Breast epithelium (tissue), 4 donors: ENCODE data around the gene ATP9A. TPM values are rescaled to one million over a fixed set of nuclear protein-coding genes. Genes with fewer than 3 reads are reported as not detected.
"Not testable (repeated sequence)": the region's sequence is repeated elsewhere in the genome, so short reads cannot be mapped to it uniquely, and the experiment has no call there.

Experiments used
- DNase-seq, 2 donors: peaks; one replicate each; pipeline ENCODE4 v3.0.0-alpha.2; 2019; ENCODE audit warnings: low spot score in 2 of 2
- H3K27ac ChIP-seq, 2 donors: fragments of 200-600 bp; sonication (generic) in 1 of 2; one replicate each; pipeline ENCODE4 v1.5.1; 2016 to 2019; ENCODE audit warnings: mild to moderate bottlenecking in 1 of 2
- H3K27me3 ChIP-seq, 2 donors: fragments of 200-600 bp; sonication (generic) in 1 of 2; one replicate each; pipeline versions ENCODE4 v1.5.1 to v1.6.0; 2017 to 2019; ENCODE audit warnings: control low read depth in 1 of 2, mild to moderate bottlenecking in 1 of 2
- H3K36me3 ChIP-seq: fragments of 200-600 bp; one replicate; pipeline ENCODE4 v1.5.1; 2019
- H3K4me1 ChIP-seq, 2 donors: fragments of 200-600 bp; sonication (generic); one replicate each; pipeline ENCODE4 v1.5.1; 2016 to 2019; ENCODE audit warnings: control low read depth in 1 of 2
- H3K4me3 ChIP-seq, 3 donors: fragments of 200-600 bp; sonication (generic); 1 replicate in 2 of 3; 2 replicates in 1 of 3; pipeline ENCODE4 v1.5.1; 2016 to 2019; ENCODE audit warnings: mild to moderate bottlenecking in 3 of 3, moderate library complexity in 2 of 3
- H3K9me3 ChIP-seq, 2 donors: fragments of 200-600 bp; sonication (generic) in 1 of 2; one replicate each; pipeline ENCODE4 v1.5.1; 2016 to 2019; ENCODE audit warnings: control low read depth in 1 of 2
- CTCF ChIP-seq, 3 donors: fragments of 450-650 bp; IDR thresholded peaks; one replicate each; pipeline ENCODE4 v1.5.1; 2016 to 2017; ENCODE audit warnings: antibody characterized with exemption in 3 of 3, mild to moderate bottlenecking in 3 of 3, moderate library complexity in 3 of 3
- POLR2A ChIP-seq: fragments of 450-650 bp; IDR thresholded peaks from one replicate; pipeline ENCODE4 v1.6.1; 2016; ENCODE audit warnings: antibody characterized with exemption, mild to moderate bottlenecking, moderate library complexity
- POLR2AphosphoS5 ChIP-seq, 3 donors: sonication (generic); formaldehyde crosslinking; IDR thresholded peaks; one replicate each; pipeline ENCODE4 v1.6.1; 2017; ENCODE audit warnings: antibody characterized with exemption in 3 of 3
- intact Hi-C: fragments of 100-400 bp; cut with DNase I; formaldehyde crosslinking; loops from one replicate; pipeline ENCODE4 v1.15.1; 2023; ENCODE audit warnings: low total_unique reads
- total RNA-seq, 3 donors: library from RNA; depleted of rRNA; stranded (reverse); fragments of >200 nt; gene quantifications; one replicate each; pipeline ENCODE4 v1.1.0, GENCODE V29; 2016

Gene ATP9A
- total RNA-seq, 3 donors from 2014 or later: 41.6 to 98.4 (median 50.8) TPM

DNA sequence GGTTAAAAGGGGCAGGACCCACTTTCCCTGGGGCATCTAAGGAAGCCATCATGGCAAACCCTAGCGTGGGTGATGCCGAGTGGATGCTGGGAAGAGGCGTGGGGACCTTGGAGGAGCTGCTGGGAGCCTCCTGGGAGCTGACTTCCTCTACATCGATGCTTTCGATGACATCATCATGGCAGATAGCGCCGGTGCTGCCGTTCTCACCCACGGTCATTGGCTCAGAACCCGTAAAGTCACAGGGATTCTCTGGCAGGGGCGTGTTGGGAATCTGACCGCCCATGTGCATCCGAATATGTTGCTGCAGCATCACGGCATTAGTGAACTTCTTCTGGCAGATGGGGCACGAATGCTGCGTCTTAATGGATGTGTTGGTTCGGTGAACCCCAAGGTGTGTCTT is 22.1 kb upstream of the ATP9A start:
- TF ChIP-seq POLR2A (no peak), POLR2AphosphoS5 (IDR thresholded peaks at IDR 0.05) (no peak), CTCF (IDR thresholded peaks at IDR 0.05) (no peak)
- no peak overlapping the region for H3K4me3 ChIP-seq
- DNase-seq: no peak
- H3K4me1 ChIP-seq: no peaks in the 10 kb centered on the region
- H3K36me3 ChIP-seq: no peaks in the 10 kb centered on the region
- H3K27me3 ChIP-seq: no peaks in the 10 kb centered on the region
- intact Hi-C loops: no loop called here
- H3K27ac ChIP-seq: no peak overlapping the region
- no peaks in the 10 kb centered on the region for H3K9me3 ChIP-seq

DNA sequence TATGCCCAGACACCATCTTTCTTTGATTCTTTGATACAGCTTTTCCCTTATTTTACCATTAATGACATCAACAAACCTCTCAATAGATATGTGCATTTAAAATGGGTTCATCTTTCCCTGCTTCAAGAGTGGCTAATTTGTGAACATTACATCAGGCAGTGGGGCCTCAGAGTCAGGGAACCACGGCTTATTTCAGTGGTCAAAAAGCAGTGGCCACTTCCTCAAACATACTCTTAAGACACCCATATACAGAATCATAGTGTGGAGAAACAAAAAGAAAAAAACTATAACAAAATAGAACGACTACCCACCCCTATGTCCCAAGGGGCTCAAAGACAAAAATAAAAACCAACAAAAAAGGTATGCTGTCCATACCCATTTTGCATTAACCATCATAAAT is 21.2 kb upstream of the ATP9A start:
- no peaks in the 10 kb centered on the region for H3K4me1 ChIP-seq
- H3K4me3 ChIP-seq: no peak overlapping the region
- no peak for DNase-seq
- H3K36me3 ChIP-seq: no peaks in the 10 kb centered on the region
- intact Hi-C loops: no loop called here
- H3K9me3 ChIP-seq: no peaks in the 10 kb centered on the region
- no peak overlapping the region for H3K27ac ChIP-seq
- H3K27me3 ChIP-seq: no peaks in the 10 kb centered on the region
- TF ChIP-seq CTCF (IDR thresholded peaks at IDR 0.05) (no peak), POLR2A (no peak), POLR2AphosphoS5 (IDR thresholded peaks at IDR 0.05) (no peak)

DNA sequence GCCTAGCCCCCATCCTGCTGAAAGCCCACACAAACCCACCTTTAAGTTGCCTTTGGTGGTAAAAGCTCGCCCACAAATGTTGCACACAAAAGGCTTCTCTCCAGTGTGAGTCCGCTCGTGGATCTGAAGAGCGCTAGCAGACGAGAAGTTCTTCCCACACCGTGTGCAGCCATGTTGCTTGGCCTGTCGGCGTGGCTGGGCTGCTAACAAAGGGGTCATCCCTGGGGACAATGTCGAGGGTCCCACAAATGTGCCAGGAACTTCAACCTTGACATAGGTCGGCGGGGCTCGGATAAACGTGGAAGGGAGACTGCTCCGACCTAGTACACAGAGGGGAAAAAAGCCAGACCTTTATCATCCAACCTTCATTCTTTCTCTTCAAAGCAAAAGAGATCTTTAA is 20.6 kb upstream of the ATP9A start:
- intact Hi-C loops: no loop called here
- Histone ChIP-seq H3K4me3 (no peak overlapping the region), H3K36me3 (no peaks in the 10 kb centered on the region), H3K27me3 (no peaks in the 10 kb centered on the region), H3K9me3 (no peaks in the 10 kb centered on the region), H3K4me1 (no peaks in the 10 kb centered on the region), H3K27ac (no peak overlapping the region)
- DNase-seq: no peak
- TF ChIP-seq POLR2A (no peak), CTCF (IDR thresholded peaks at IDR 0.05) (no peak), POLR2AphosphoS5 (IDR thresholded peaks at IDR 0.05) (no peak)

DNA sequence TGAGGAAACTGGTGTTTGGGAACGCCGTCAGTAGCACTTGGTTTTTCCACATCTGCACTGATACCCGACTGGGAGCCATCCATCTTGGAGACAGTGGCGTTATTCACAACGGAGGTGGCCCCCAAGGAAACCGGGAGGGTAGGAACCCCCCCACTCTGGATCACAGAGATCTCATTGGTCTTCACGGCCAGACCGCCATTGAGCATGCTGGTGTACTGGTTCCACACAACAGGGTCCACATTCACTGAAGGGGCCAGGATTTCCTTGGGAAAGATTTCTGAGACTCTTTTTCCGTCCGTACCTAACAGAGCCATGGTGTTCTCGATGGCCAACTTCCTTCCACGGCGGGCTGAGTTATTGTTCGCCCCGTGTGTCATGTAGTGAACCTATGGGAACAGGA is 16.1 kb upstream of the ATP9A start:
- H3K9me3 ChIP-seq: peaks cover under 1 to 5% of the 10 kb centered on the region in 2 donors
- DNase-seq: no peak
- TF ChIP-seq CTCF (IDR thresholded peaks at IDR 0.05) (no peak), POLR2A (no peak), POLR2AphosphoS5 (IDR thresholded peaks at IDR 0.05) (no peak)
- no peaks in the 10 kb centered on the region for H3K36me3 ChIP-seq
- H3K27me3 ChIP-seq: no peaks in the 10 kb centered on the region
- no peak overlapping the region for H3K27ac ChIP-seq
- H3K4me3 ChIP-seq: no peak overlapping the region
- intact Hi-C loops: no loop called here
- H3K4me1 ChIP-seq: no peaks in the 10 kb centered on the region

DNA sequence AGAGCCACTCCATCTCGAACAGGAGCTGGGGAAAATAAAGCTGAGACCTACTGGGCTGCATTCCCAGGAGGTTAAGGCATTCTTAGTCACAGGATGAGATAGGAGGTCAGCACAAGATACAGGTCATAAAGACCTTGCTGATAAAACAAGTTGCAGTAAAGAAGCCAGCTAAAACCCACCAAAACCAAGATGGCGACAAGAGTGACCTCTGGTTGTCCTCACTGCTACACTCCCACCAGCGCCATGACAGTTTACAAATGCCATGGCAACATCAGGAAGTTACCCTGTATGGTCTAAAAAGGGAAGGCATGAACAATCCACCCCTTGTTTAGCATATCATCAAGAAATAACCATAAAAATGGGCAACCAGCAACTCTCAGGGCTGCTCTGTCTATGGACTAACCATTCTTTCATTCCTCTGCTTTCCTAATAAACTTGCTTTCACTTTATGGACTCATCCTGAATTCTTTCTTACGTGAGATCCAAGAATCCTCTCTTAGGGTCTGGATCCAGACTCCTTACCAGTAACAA is 10.1 kb upstream of the ATP9A start:
- H3K9me3 ChIP-seq: peaks cover 7 to 14% of the 10 kb centered on the region in 2 donors
- H3K36me3 ChIP-seq, H3K27ac ChIP-seq, intact Hi-C loops, H3K4me1 ChIP-seq, H3K4me3 ChIP-seq, DNase-seq, H3K27me3 ChIP-seq: not testable (repeated sequence)

DNA sequence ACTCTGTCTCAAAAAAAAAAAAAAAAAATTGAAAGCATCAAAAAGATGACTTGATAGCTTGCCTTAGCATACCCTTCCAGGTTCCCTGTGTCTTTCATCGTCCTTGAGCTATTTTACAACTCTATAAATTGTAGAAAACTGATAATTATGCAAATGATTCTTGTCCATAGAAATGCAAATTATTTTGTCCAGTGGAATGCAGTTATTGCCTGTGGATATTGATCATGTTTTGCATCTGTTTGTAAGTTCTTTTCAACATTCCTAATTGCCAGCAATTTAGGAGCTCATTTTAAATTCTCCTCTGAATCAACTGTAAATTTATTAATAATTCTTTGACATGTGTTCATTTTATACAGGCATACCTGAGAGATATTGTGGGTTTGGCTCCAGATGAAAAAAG is 7.1 kb upstream of the ATP9A start:
- no peaks in the 10 kb centered on the region for H3K4me1 ChIP-seq
- no peak overlapping the region for H3K27ac ChIP-seq
- H3K4me3 ChIP-seq: no peak overlapping the region
- intact Hi-C loops: no loop called here
- no peaks in the 10 kb centered on the region for H3K36me3 ChIP-seq
- H3K9me3 ChIP-seq: peaks cover 7 to 14% of the 10 kb centered on the region in 2 donors
- DNase-seq: no peak
- TF ChIP-seq CTCF (IDR thresholded peaks at IDR 0.05): no peak
- no peak for TF ChIP-seq POLR2AphosphoS5 (IDR thresholded peaks at IDR 0.05)
- TF ChIP-seq POLR2A: no peak
- no peaks in the 10 kb centered on the region for H3K27me3 ChIP-seq
